Measurements from ENCODE around the gene JARID2.
"Not testable (repeated sequence)": the region's sequence is repeated elsewhere in the genome, so short reads cannot be mapped to it uniquely, and the experiment has no call there.

Gene JARID2

DNA sequence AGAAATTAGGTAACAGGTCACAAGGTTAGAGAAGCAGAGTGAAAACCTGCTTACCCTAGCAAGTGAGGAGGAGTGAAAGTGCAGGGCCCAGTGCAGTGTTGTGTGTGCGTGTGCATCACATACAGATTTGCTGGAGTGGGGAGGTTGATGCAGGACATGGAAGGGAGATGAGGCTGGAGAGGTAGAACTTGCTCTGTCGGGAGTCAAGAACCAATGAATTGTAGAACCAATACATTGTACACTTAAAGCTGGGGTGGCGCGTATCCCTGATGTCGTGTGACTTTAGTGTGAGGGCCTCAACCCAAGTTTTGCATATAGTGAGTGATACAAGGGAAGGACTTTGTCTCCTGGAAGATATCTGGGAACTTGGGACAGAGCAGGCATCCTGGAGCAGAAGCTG is 48.6 kb downstream of the JARID2 start:
- WGBS: 92% methylated on average over 5 of the region's 5 CpGs
- Histone ChIP-seq H3K9ac (ENCODE audit: low read depth, low read length) (no peak overlapping the region), H3K36me3 (ENCODE audit: insufficient read depth, low read length) (peaks cover 7% of the 10 kb centered on the region), H3K27me3 (ENCODE audit: insufficient read depth, low read length) (no peaks in the 10 kb centered on the region), H3K4me3 (ENCODE audit: low read length) (no peak overlapping the region), H3K9me3 (ENCODE audit: insufficient read depth, low read depth, low read length) (no peaks in the 10 kb centered on the region), H3K4me1 (ENCODE audit: insufficient read depth, low read length) (peaks cover 49% of the 10 kb centered on the region), H3K27ac (ENCODE audit: low read depth, low read length) (no peak overlapping the region)

DNA sequence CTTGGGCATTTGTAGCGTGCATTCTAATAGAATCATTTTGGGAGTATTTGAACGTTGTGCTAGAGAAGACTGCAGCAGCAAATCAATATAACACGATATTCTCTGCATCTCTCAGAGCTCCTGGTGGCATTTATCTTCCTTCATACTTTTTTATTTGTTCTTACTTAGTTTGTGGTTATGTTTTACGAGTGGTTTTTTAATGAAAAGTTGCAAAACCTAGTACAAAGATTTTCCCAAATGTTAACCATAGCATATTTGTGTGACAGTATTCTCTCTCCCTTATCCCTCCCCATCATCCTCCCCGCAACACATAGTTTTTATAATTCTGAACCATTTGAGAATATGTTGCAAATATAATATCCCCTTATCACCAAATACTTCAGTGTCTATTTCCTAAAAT is 50.4 kb downstream of the JARID2 start:
- H3K9me3 ChIP-seq (ENCODE audit: insufficient read depth, low read depth, low read length): no peaks in the 10 kb centered on the region
- H3K36me3 ChIP-seq (ENCODE audit: insufficient read depth, low read length): no peaks in the 10 kb centered on the region; the same call in none of the 2 replicates
- peaks cover 60% of the 10 kb centered on the region for H3K4me1 ChIP-seq (ENCODE audit: insufficient read depth, low read length)
- 83% methylated on average over 4 of the region's 5 CpGs for WGBS
- no peak overlapping the region for H3K9ac ChIP-seq (ENCODE audit: low read depth, low read length)
- no peak overlapping the region for H3K4me3 ChIP-seq (ENCODE audit: low read length)
- no peaks in the 10 kb centered on the region for H3K27me3 ChIP-seq (ENCODE audit: insufficient read depth, low read length)
- H3K27ac ChIP-seq (ENCODE audit: low read depth, low read length): no peak overlapping the region

DNA sequence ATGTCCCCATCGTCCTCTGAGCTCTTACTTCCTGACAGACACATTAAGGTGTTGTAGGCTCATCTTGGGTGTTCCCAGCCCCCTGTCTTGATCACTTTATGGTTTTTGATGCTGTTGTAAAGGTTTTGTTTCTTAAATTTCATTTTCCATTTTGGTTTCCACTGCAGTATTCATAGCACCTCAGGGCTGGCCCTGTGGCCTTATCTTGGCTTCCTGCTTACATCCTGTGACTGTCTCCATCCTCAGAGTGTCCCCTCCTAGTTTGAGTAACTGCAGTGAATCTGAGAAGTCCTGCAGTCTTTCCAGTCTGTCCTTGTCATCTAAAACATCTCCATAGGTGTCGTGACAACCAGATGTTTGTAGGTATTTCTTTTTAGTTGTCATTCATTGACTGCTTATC is 50.9 kb downstream of the JARID2 start:
- peaks cover 57% of the 10 kb centered on the region for H3K4me1 ChIP-seq (ENCODE audit: insufficient read depth, low read length)
- no peak overlapping the region for H3K9ac ChIP-seq (ENCODE audit: low read depth, low read length)
- no peaks in the 10 kb centered on the region; the same call in none of the 2 replicates for H3K36me3 ChIP-seq (ENCODE audit: insufficient read depth, low read length)
- no peak overlapping the region for H3K4me3 ChIP-seq (ENCODE audit: low read length)
- no peak overlapping the region for H3K27ac ChIP-seq (ENCODE audit: low read depth, low read length)
- H3K9me3 ChIP-seq (ENCODE audit: insufficient read depth, low read depth, low read length): no peaks in the 10 kb centered on the region
- no peaks in the 10 kb centered on the region for H3K27me3 ChIP-seq (ENCODE audit: insufficient read depth, low read length)
- 89% methylated on average over 1 of the region's 2 CpGs for WGBS

GRCh38 chr6:15297167-15297566 is 51.3 kb downstream of the JARID2 start:
- whole genome bisulfite sequencing: 97% methylated on average over 12 of the region's 12 CpGs
- not testable (repeated sequence) for H3K27ac ChIP-seq (ENCODE audit: low read depth, low read length); H3K27me3 ChIP-seq (ENCODE audit: insufficient read depth, low read length); H3K9ac ChIP-seq (ENCODE audit: low read depth, low read length); H3K4me3 ChIP-seq (ENCODE audit: low read length); H3K36me3 ChIP-seq (ENCODE audit: insufficient read depth, low read length); H3K9me3 ChIP-seq (ENCODE audit: insufficient read depth, low read depth, low read length)
- peaks cover 56% of the 10 kb centered on the region for H3K4me1 ChIP-seq (ENCODE audit: insufficient read depth, low read length)

DNA sequence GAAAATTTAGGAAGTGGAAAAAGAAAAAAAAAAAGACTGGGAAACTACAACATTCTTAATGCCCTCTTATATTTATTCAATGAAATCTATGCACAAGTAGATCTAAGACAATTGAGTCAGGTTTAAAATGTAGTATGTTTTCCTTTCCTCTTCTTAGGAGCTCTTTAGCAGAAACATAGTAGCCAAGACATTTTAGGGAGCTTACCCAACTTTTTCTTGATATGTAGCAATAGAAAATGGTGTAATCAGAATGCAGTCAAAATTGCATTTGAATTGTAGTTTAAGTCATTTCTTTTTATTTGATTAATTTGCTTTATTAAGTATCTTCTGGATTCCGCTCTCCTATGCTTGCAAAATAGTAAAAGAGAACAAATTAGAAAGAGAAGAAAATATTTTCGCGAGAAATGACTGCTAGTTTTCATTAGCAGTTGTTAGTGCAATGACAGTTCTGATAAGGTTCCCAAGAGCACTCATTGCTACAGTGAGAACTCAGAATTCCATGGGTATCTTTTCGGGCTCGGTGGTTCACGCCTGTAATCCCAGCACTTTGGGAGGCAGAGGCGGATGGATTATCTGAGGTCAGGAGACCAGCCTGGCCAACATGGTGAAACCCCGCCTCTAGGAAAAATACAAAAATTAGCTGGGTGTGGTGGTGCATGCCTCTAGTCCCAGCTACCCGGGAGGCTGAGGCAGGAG is 52.2 kb downstream of the JARID2 start:
- H3K9me3 ChIP-seq (ENCODE audit: insufficient read depth, low read depth, low read length): no peaks in the 10 kb centered on the region
- peaks cover 2% of the 10 kb centered on the region; the same call in 1 of the 2 replicates for H3K36me3 ChIP-seq (ENCODE audit: insufficient read depth, low read length)
- WGBS: 94% methylated on average over 9 of the region's 9 CpGs
- H3K4me3 ChIP-seq (ENCODE audit: low read length): no peak overlapping the region
- H3K9ac ChIP-seq (ENCODE audit: low read depth, low read length): no peak overlapping the region
- no peaks in the 10 kb centered on the region for H3K27me3 ChIP-seq (ENCODE audit: insufficient read depth, low read length)
- H3K27ac ChIP-seq (ENCODE audit: low read depth, low read length): no peak overlapping the region
- peaks cover 56% of the 10 kb centered on the region for H3K4me1 ChIP-seq (ENCODE audit: insufficient read depth, low read length)

DNA sequence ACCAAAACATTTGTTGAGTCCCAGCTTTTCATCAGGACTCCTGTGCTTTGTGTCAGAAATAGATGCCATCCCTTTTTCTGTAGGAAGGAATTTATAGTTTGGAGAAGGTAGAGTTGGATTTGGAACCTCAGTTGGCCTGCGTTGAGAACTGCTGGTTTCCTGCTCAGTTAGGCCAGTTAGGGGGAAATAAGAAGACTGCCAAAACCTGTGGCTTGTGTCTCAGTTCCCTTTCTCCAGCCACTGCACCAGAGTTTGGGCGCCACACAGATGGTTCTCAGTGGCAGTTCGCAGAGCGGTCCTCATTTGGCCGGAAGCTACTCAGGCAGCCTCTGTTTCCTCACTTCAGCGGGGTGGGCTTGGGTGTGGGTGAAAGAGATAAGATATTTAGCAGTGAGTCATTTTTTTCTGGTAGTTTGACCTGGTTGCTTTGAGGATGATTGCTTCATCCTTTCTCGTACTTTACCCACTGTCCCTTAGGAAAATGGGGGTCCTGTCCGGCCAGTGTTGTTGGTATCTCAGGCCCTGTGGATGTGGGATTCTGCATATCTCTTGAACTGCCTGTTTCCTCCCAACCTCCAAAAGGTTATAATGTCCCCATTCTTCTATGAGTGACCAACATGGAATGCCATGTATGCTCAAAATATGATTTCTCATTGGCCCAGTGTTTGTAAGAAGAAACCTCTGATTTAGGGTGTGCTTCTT is 53.7 kb downstream of the JARID2 start:
- no peak overlapping the region; the same call in 1 of the 2 replicates for H3K27ac ChIP-seq (ENCODE audit: low read depth, low read length)
- H3K9me3 ChIP-seq (ENCODE audit: insufficient read depth, low read depth, low read length): no peaks in the 10 kb centered on the region
- H3K4me1 ChIP-seq (ENCODE audit: insufficient read depth, low read length): peaks cover 59% of the 10 kb centered on the region
- H3K4me3 ChIP-seq (ENCODE audit: low read length): no peak overlapping the region
- WGBS: 88% methylated on average over 8 of the region's 8 CpGs
- H3K36me3 ChIP-seq (ENCODE audit: insufficient read depth, low read length): peaks cover 2% of the 10 kb centered on the region; the same call in 1 of the 2 replicates
- no peak overlapping the region for H3K9ac ChIP-seq (ENCODE audit: low read depth, low read length)
- H3K27me3 ChIP-seq (ENCODE audit: insufficient read depth, low read length): no peaks in the 10 kb centered on the region

GRCh38 chr6:15301179-15302006 is 55.5 kb downstream of the JARID2 start:
- Histone ChIP-seq H3K9ac (ENCODE audit: low read depth, low read length) (no peak overlapping the region), H3K36me3 (ENCODE audit: insufficient read depth, low read length) (peaks cover 2% of the 10 kb centered on the region; the same call in 1 of the 2 replicates), H3K27ac (ENCODE audit: low read depth, low read length) (no peak overlapping the region), H3K9me3 (ENCODE audit: insufficient read depth, low read depth, low read length) (no peaks in the 10 kb centered on the region), H3K4me1 (ENCODE audit: insufficient read depth, low read length) (peaks cover 75% of the 10 kb centered on the region), H3K27me3 (ENCODE audit: insufficient read depth, low read length) (no peaks in the 10 kb centered on the region), H3K4me3 (ENCODE audit: low read length) (no peak overlapping the region)
- 85% methylated on average over 6 of the region's 6 CpGs for WGBS

DNA sequence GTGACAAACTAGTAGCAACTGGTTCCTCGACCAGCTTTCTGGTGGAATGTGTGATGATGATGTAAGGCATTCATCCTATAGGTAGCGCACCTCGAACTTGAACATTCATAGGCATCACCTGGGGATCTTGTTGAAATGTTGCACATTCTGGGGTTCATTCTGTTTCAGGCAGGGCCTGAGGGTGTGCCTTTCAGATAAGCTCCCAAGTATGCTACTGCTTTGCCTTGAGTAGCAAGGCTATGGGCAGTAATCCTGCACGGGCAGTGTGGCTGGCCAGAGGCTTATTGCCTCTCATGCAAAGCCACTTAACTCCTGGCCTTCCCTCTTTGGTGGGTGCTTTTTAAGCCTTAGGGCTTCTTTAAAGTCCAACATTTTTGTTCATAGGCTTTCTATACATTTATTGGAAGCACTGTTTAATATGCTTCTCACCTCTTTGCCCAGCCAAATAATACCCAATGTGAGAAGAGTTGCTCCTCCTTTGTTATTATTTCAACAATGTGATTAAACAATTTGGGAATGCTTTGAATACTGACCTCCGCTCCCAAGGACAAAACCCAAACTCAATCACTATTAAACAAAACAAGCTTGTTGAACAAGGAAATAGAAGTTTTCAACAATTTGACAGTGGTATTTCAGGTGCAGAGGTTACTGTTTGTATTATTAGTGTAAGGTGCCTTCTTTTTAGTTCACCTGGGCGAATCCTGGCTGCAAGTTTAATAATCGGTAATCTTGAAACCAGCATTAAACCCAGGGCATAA is 57.5 kb downstream of the JARID2 start:
- no peak overlapping the region for H3K9ac ChIP-seq (ENCODE audit: low read depth, low read length)
- no peaks in the 10 kb centered on the region for H3K9me3 ChIP-seq (ENCODE audit: insufficient read depth, low read depth, low read length)
- H3K36me3 ChIP-seq (ENCODE audit: insufficient read depth, low read length): peaks cover 2% of the 10 kb centered on the region; the same call in 1 of the 2 replicates
- no peak overlapping the region for H3K4me3 ChIP-seq (ENCODE audit: low read length)
- no peak overlapping the region; the same call in 1 of the 2 replicates for H3K27ac ChIP-seq (ENCODE audit: low read depth, low read length)
- H3K27me3 ChIP-seq (ENCODE audit: insufficient read depth, low read length): no peaks in the 10 kb centered on the region
- 90% methylated on average over 6 of the region's 7 CpGs for WGBS
- peaks cover 79% of the 10 kb centered on the region for H3K4me1 ChIP-seq (ENCODE audit: insufficient read depth, low read length)

DNA sequence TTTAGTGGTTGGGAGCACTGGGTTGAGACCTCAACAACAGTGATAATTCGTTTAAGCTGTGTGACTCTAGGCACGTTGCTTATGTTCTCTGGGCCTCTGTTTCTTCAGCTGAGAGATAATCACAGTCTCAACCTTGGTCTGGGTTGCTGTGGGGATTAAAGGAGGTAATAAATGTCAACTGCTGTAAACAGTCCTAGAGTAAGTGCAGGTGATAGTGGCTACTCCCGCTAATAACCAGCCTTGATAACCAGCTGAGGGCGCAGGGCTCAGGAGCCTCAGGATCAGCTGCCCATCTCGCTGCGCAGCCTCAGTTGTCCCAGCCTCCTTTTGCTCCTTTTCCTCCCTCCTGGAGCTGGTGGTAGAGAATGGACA is 58.0 kb downstream of the JARID2 start:
- Histone ChIP-seq H3K9me3 (ENCODE audit: insufficient read depth, low read depth, low read length) (no peaks in the 10 kb centered on the region), H3K9ac (ENCODE audit: low read depth, low read length) (no peak overlapping the region), H3K4me3 (ENCODE audit: low read length) (no peak overlapping the region), H3K36me3 (ENCODE audit: insufficient read depth, low read length) (peaks cover 2% of the 10 kb centered on the region; the same call in 1 of the 2 replicates), H3K27ac (ENCODE audit: low read depth, low read length) (no peak overlapping the region), H3K27me3 (ENCODE audit: insufficient read depth, low read length) (no peaks in the 10 kb centered on the region), H3K4me1 (ENCODE audit: insufficient read depth, low read length) (peaks cover 80% of the 10 kb centered on the region)
- WGBS: 83% methylated on average over 6 of the region's 6 CpGs

DNA sequence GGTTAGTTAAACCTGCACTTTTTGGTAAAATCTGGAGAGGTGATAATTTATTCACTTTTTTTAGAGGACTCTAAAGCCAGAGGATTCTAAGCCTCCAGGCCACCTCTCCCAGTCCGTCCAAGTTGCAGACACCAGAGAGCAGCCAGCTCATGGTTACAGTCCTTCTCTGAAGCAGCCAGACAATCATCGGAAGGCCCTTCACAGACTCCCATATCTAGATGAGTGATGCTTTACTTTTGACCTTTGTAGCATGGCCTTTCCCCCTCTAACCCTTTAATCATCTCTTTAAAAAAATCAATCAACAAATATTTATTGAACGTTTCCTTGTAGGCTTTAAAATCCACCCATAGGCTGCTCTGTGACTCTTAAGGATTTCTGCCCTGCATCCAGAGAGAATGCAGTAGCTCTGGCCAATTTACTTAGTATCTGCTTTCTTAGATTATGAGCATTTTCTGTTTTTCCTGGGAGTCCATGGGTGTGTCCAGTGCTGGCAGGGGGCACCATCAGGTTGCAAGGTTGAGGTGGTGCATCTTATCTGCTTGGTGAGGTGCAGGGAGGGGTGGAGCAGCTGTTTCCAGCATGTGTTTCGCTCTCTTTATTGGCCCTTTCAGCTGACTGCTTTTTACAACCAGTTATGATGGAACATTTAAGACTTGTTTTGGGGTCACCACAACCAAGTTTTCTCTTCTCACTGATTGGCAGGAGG is 58.6 kb downstream of the JARID2 start:
- Histone ChIP-seq H3K27me3 (ENCODE audit: insufficient read depth, low read length) (no peaks in the 10 kb centered on the region), H3K27ac (ENCODE audit: low read depth, low read length) (no peak overlapping the region), H3K4me3 (ENCODE audit: low read length) (no peak overlapping the region), H3K4me1 (ENCODE audit: insufficient read depth, low read length) (peaks cover 80% of the 10 kb centered on the region), H3K9ac (ENCODE audit: low read depth, low read length) (no peak overlapping the region), H3K9me3 (ENCODE audit: insufficient read depth, low read depth, low read length) (no peaks in the 10 kb centered on the region), H3K36me3 (ENCODE audit: insufficient read depth, low read length) (peaks cover 2% of the 10 kb centered on the region; the same call in 1 of the 2 replicates)
- WGBS: 76% methylated on average over 4 of the region's 4 CpGs

All from HUES64 (cell line).